Activated CD4-positive, alpha-beta memory T cell treated with anti-CD3 and anti-CD28 coated beads for 36 hours (primary cell): ENCODE results near the gene MED12L. TPM values are rescaled to one million over a fixed set of nuclear protein-coding genes. Genes with fewer than 3 reads are reported as not detected.
"Not testable (repeated sequence)": the region's sequence is repeated elsewhere in the genome, so short reads cannot be mapped to it uniquely, and the experiment has no call there.

Experiments used
- CTCF ChIA-PET: fragments of 350-600 bp; sonication (Branson Sonifier 250); formaldehyde crosslinking; loops from one replicate; lab custom pipeline; 2021; ENCODE audit warnings: antibody characterized with exemption, inconsistent platforms; lab: Charles Lee
- POLR2A ChIA-PET: fragments of 350-600 bp; sonication (Branson Sonifier 250); formaldehyde crosslinking; loops from one replicate; lab custom pipeline; 2021; ENCODE audit warnings: antibody characterized with exemption; lab: Charles Lee
- DNase-seq: peaks from one replicate; pipeline ENCODE4 v3.0.0-alpha.2; 2020
- H3K27ac Mint-ChIP-seq: one replicate; pipeline ENCODE4 v1.8.0; 2021; ENCODE audit warnings: mixed read lengths
- H3K27me3 Mint-ChIP-seq: one replicate; pipeline ENCODE4 v1.8.0; 2021; ENCODE audit warnings: mixed read lengths
- H3K36me3 Mint-ChIP-seq: one replicate; pipeline ENCODE4 v1.8.0; 2021; ENCODE audit warnings: mixed read lengths
- H3K4me1 Mint-ChIP-seq: one replicate; pipeline ENCODE4 v1.8.0; 2021; ENCODE audit warnings: low read depth, mixed read lengths
- H3K4me3 Mint-ChIP-seq: one replicate; pipeline ENCODE4 v1.8.0; 2021; ENCODE audit warnings: mild to moderate bottlenecking, mixed read lengths
- H3K9me3 Mint-ChIP-seq: one replicate; pipeline ENCODE4 v1.8.0; 2021; ENCODE audit warnings: mixed read lengths
- intact Hi-C: fragments of 100-400 bp; cut with micrococcal nuclease; formaldehyde crosslinking; loops from one replicate; pipeline ENCODE4 v1.15.1; 2023
- total RNA-seq, 2 experiments: library from RNA; stranded (reverse); gene quantifications; one replicate each; pipeline ENCODE4 v1.2.3, GENCODE V29; 2021

Gene MED12L
- total RNA-seq, 2 experiments from 2014 or later, result 1.5 TPM

DNA sequence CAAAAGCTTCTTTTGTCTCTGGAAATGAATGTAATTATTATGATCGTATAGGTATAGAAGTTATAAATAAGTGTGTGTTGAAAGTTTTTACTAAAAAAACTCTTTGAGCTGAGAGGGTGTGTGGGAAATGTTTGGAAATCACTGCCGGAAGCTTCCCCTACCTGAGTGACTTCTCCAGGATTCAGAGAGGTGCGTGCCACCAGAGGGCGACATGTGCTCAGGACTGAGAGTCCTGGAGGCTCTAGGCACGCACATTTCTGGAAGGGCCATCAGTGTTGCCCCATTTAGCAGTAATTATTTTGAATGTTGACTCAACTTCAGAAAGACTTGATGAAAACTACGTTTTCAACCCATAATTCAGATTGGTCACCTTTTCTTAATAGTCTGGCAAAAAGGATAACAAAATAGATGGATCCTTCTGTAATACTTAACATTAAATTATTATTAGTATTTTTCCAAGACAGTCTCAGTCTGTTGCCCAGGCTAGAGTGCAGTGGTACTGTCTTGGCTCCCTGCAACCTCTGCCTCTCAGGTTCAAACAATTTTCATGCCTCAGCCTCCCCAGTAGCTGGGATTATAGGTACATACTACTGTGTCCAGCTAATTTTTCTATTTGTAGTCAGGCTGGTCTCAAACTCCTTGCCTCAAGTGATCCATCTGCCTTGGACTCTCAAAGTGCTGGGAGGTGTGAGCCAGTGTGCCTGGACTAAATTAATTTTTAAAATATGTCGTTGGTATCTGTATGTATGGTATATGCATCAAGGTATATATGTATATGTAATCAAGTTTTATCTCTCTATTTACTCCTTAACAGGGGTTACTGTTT lies 83.0 kb downstream of the MED12L start:
- POLR2A ChIA-PET, result interaction anchor here (3.4 kb wide), 1 partner anchor 33 kb away, joined by 17 read pairs; the partner anchor contains the start of gene GPR171
- intact Hi-C loops, result loop anchor here (1.0 to 5.0 kb wide), 6 partner anchors 35 to 749 kb away; partner anchors contain the start of gene GPR171
- peaks cover 2% of the 10 kb centered on the region for H3K27me3 Mint-ChIP-seq
- no peaks in the 10 kb centered on the region for H3K9me3 Mint-ChIP-seq
- peaks cover 42% of the 10 kb centered on the region for H3K4me1 Mint-ChIP-seq
- peak; percentile 89 for DNase-seq
- no peak overlapping the region for H3K27ac Mint-ChIP-seq
- no peaks in the 10 kb centered on the region for H3K36me3 Mint-ChIP-seq
- CTCF ChIA-PET, result interaction anchor here (0.6 to 7.4 kb wide), 52 partner anchors 8 to 1345 kb away, joined by 3 to 157 read pairs (median 6); partner anchors contain the start of genes GPR171 and P2RY14
- no peak overlapping the region for H3K4me3 Mint-ChIP-seq

DNA sequence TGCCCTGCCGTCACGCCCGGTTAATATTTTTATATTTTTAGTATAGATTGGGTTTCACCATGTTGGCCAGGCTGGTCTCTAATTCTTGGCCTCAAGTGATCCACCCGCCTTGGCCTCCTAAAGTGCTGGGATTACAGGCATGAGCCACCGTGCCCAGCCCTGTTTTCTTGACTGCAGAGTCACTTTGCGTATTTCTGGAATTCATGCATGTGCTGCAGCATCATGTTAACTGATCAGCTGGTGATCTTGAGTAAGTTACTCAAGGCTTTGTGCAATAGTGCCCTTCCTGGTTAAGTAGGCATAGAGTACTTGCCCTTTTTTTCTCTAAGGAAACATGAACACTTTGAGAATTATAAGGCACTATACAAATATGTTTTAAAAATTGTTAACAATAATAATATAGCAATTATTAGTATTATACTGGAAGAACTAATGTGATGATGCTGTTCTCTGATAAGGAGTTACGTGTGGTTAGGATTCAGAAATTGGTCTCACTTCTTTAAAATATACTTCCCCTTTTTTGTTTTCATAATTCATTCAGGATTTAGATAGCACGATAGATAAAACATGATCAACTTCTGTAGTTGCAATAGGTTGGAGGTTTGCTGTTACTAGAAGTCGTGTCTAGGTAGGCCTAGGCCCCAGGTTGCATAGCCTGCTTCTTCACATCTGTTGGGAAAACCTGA lies 83.9 kb downstream of the MED12L start:
- no peak for DNase-seq
- ChIA-PET CTCF (interaction anchor here (0.9 to 7.4 kb wide), 21 partner anchors 9 to 670 kb away, joined by 3 to 157 read pairs (median 11); partner anchors contain the start of genes GPR171 and P2RY14), POLR2A (interaction anchor here (0.6 to 3.4 kb wide), 4 partner anchors 20 to 140 kb away, joined by 3 to 17 read pairs (median 4); partner anchors contain the start of gene GPR171)
- Mint-ChIP-seq H3K27me3 (peaks cover 2% of the 10 kb centered on the region), H3K4me3 (no peak overlapping the region), H3K27ac (peak overlapping the region; percentile 48), H3K36me3 (no peaks in the 10 kb centered on the region), H3K9me3 (no peaks in the 10 kb centered on the region), H3K4me1 (peaks cover 47% of the 10 kb centered on the region)
- intact Hi-C loops, result loop anchor here (5.0 kb wide), 2 partner anchors 668 to 748 kb away; no protein-coding TSS in a partner anchor

DNA sequence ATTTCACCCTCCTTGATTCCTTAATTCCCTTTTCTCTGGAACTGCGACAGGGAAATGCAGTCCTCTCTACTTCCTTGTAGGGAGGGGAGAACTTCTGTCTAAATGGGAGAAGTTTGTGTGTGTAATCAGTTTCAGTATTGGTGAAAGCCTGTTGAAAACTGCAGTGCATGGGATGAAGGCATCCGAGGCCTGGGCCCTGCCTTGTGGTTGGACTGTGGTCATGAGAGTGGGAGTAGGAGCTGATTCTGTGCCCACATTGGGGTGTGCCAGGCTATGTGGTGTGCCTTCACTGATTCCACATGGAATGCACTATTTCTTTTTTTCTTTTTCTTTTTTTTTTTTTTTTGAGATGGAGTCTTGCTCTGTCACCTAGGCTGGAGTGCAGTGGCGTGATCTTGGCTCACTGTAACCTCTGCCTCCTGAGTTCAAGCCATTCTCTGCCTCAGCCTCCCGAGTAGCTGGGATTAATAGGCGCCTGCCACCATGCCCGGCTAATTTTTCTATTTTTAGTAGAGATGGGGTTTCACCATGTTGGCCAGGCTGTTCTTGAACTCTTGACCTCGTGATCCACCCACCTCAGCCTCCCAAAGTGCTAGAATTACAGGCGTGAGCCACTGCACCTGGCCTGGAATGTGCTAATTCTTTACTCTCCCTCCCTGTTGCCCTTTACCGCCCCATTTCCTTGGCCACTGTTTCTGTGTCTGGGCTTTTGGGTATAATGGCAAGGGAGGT lies 84.7 kb downstream of the MED12L start:
- peak; percentile 72 for DNase-seq
- CTCF ChIA-PET, result interaction anchor here (1.3 to 7.4 kb wide), 9 partner anchors 17 to 135 kb away, joined by 4 to 157 read pairs (median 24); partner anchors contain the start of genes GPR171 and P2RY14
- not testable (repeated sequence) for H3K27me3 Mint-ChIP-seq, H3K4me3 Mint-ChIP-seq, H3K36me3 Mint-ChIP-seq, H3K9me3 Mint-ChIP-seq
- POLR2A ChIA-PET, result interaction anchor here (0.6 to 3.4 kb wide), 6 partner anchors 19 to 140 kb away, joined by 3 to 17 read pairs (median 4); partner anchors contain the start of gene GPR171
- intact Hi-C loops, result loop anchor here (1.0 to 5.0 kb wide), 3 partner anchors 157 to 747 kb away; no protein-coding TSS in a partner anchor
- Mint-ChIP-seq H3K4me1 (peaks cover 47% of the 10 kb centered on the region), H3K27ac (peak overlapping the region; percentile 79)

DNA sequence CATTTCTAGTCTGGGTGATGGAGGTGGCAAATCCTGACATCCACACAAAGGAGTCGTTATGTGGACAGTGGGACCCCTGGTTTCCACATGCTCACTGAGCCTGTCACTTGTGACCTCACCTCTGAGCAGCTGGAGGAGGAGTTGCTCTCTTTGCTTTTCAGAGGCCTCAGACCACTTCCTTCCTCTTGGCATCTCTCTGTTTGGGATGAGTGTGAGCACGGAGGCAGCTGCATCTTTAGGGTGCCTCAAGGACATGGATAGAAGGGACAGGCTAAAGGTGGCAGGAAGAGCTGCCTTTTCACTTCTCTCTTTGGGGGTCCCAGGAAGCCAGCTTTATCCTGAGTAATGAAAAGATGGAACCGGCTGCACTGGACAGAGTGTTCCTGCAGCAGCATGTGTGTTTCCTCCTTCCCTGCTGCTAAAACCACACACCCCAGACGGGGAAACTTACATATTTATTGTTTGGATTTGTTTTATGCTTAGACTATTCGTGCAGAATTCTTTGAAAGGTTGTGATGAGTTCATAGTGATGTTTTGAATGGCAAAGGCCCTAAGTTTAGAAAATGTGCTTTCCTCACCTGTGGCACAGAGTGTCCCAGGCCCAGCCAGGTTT lies 85.8 kb downstream of the MED12L start:
- H3K36me3 Mint-ChIP-seq, result no peaks in the 10 kb centered on the region
- DNase-seq, result peak; percentile 68
- H3K9me3 Mint-ChIP-seq, result no peaks in the 10 kb centered on the region
- peak overlapping the region; percentile 40 for H3K4me3 Mint-ChIP-seq
- peaks cover 1% of the 10 kb centered on the region for H3K27me3 Mint-ChIP-seq
- intact Hi-C loops, result loop anchor here (1.0 kb wide), 4 partner anchors 12 to 134 kb away; no protein-coding TSS in a partner anchor
- ChIA-PET CTCF (interaction anchor here (0.8 to 7.4 kb wide), 10 partner anchors 15 to 157 kb away, joined by 3 to 157 read pairs (median 6); partner anchors contain the start of genes GPR171, GPR87 and P2RY14), POLR2A (interaction anchor here (0.8 to 1.9 kb wide), 10 partner anchors 16 to 468 kb away, joined by 3 to 9 read pairs (median 4); partner anchors contain the start of genes ERICH6 and GPR171)
- H3K4me1 Mint-ChIP-seq, result peaks cover 47% of the 10 kb centered on the region
- H3K27ac Mint-ChIP-seq, result peak overlapping the region; percentile 79

DNA sequence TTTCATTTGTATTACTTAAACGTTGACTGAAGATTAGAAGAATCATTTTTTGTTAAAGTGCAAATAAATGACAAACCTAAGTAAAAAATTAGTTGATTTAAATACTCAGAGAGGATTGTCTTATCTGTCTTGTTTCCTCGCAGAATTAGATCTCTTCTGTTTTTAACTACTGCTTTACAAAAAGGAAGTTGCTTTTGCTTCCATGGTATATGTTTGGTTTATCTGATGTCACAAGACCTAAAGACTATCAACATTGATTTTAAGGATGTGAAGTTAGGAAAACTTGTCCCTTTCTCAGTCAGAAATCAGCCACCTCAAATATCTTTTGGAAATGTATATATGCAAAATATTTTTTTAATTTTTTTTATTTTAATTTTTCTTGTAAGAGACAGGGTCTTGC lies 88.9 kb downstream of the MED12L start:
- CTCF ChIA-PET, result interaction anchor here (1.0 to 1.6 kb wide), 2 partner anchors 52 to 108 kb away, joined by 3 to 4 read pairs; no protein-coding TSS in a partner anchor
- Mint-ChIP-seq H3K27ac (no peak overlapping the region), H3K36me3 (no peaks in the 10 kb centered on the region), H3K4me3 (no peak overlapping the region), H3K27me3 (no peaks in the 10 kb centered on the region), H3K4me1 (peaks cover 38% of the 10 kb centered on the region), H3K9me3 (no peaks in the 10 kb centered on the region)
- DNase-seq, result no peak
- POLR2A ChIA-PET, result no interaction called here
- intact Hi-C loops, result no loop called here

DNA sequence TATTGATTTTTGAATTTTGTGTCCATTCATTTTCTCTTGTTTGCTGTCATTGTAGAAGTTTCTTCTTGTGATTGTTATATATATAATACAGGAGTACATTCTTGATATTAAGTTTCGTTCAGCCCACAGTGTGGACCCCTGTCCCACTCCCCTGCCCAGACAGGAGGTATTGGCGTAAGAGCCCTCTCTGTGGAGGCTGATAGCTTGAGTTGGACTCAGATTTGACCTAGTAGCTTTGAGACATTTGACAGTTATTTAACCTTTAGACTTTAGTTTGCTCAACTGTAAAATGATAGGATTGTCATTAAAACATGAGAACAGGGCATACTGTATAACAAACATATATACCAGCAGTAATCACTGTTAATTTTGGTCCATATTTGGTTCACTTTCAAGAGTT lies 90.5 kb downstream of the MED12L start:
- Mint-ChIP-seq H3K27ac (no peak overlapping the region), H3K4me1 (peaks cover 25% of the 10 kb centered on the region), H3K27me3 (no peaks in the 10 kb centered on the region), H3K4me3 (no peak overlapping the region), H3K36me3 (no peaks in the 10 kb centered on the region), H3K9me3 (no peaks in the 10 kb centered on the region)
- ChIA-PET POLR2A (no interaction called here), CTCF (interaction anchor here (0.7 to 1.3 kb wide), 2 partner anchors 19 to 1323 kb away, joined by 3 to 7 read pairs; no protein-coding TSS in a partner anchor)
- no peak for DNase-seq
- intact Hi-C loops, result no loop called here

DNA sequence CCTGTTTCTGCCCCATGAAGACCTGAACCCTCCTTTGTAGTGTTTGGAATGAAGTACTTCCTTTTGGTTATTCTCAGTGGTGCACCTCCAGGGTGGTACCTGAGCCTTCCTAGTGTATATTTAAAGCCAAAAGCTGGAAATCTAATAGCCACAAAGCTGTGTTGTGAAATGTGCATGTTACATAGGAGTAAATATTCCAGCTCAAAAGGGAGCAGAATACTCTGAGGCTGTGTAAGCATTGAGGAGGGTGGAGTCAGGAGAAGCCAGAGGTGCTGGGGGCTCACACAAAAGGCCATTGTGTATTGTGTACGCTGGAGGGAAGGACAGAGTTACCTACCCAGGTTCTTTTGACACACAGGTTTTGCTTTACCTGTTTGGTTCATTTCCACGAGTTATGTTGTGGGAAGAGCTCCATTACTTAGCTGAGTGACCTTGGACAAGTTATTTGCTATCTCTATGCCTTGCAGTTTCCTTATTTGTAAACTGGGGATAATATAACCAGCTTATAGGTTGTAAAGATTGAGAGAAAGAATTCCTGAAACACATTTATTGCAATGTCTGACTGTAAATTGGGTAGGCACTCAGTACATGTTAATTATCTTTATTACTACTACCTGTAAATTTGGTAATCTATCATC lies 92.9 kb downstream of the MED12L start:
- no peak overlapping the region for H3K27ac Mint-ChIP-seq
- CTCF ChIA-PET, result interaction anchor here (0.9 to 2.7 kb wide), 2 partner anchors 10 to 108 kb away, joined by 3 to 11 read pairs; no protein-coding TSS in a partner anchor
- H3K27me3 Mint-ChIP-seq, result no peaks in the 10 kb centered on the region
- no peaks in the 10 kb centered on the region for H3K36me3 Mint-ChIP-seq
- intact Hi-C loops, result no loop called here
- DNase-seq, result no peak
- no peaks in the 10 kb centered on the region for H3K9me3 Mint-ChIP-seq
- no peak overlapping the region for H3K4me3 Mint-ChIP-seq
- POLR2A ChIA-PET, result no interaction called here
- H3K4me1 Mint-ChIP-seq, result peaks cover 19% of the 10 kb centered on the region

DNA sequence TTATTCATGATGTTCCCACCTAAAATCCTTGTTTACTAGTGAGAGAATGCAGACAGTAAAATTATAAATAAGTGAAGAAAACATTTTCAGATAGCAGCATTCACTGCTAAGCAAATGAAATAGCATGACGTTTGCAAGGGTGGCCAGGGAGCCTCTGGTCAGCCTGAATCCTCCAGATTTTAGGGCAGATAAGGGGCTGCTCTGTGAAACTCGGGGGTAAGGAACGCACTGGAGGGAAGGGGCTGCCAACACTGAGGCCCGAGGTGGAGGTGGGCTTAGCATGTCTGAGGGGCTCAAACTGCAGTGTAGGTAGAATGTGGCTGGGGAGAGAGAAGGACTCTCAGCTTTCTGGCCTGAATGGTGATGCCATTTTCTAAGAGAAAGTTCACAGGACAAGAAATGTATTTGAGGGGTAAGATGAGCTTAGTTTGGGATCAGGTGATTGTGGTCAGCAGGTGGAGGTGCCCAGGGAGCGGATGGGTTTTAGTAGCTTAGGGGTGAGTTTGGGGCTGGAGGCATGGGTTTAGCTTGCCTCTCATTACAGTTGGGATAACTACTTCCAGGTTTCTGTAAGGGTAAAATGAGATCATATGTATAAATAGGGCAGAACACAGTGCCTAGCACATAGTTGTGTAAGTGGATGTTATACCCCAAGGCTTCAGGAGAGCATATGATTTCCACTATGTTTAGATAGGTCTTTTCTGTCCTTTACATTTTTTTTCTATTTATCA lies 97.0 kb downstream of the MED12L start:
- H3K4me3 Mint-ChIP-seq, result no peak overlapping the region
- CTCF ChIA-PET, result interaction anchor here (0.8 to 2.4 kb wide), 5 partner anchors 14 to 100 kb away, joined by 3 to 9 read pairs (median 3); no protein-coding TSS in a partner anchor

DNA sequence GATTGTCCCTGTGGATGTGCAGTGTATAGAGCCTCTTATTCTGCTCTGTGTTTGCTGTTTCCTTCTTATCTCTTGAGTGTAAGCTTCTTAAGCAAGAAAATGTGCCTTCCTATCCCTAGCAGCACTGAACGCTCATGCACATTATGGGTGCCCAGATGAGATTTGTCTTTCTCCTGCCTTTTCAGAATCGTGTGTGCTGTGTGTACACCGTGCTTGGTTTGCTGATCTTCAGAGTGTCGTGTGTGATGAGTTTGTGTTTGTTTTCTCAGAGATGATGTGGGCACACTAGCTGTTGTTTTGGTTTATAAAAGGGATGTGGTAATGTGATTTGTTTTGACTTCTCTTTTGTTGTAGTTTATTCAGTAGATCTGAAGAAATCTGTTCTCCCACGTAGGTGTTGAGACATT lies 97.8 kb downstream of the MED12L start:
- intact Hi-C loops, result loop anchor here (1.0 kb wide), 1 partner anchor 12 kb away; no protein-coding TSS in a partner anchor
- peak overlapping the region; percentile 64 for H3K4me3 Mint-ChIP-seq
- H3K36me3 Mint-ChIP-seq, result no peaks in the 10 kb centered on the region
- DNase-seq, result no peak
- no peaks in the 10 kb centered on the region for H3K27me3 Mint-ChIP-seq
- H3K27ac Mint-ChIP-seq, result peak overlapping the region; percentile 73
- no peaks in the 10 kb centered on the region for H3K9me3 Mint-ChIP-seq
- CTCF ChIA-PET, result interaction anchor here (0.8 to 2.4 kb wide), 4 partner anchors 15 to 85 kb away, joined by 3 to 9 read pairs (median 3); no protein-coding TSS in a partner anchor
- POLR2A ChIA-PET, result interaction anchor here (0.5 to 1.0 kb wide), 2 partner anchors 23 to 101 kb away, joined by 3 read pairs; no protein-coding TSS in a partner anchor
- H3K4me1 Mint-ChIP-seq, result peaks cover 43% of the 10 kb centered on the region

More for the DNA sequence above, 97.0 kb downstream of the MED12L start:
- H3K4me1 Mint-ChIP-seq, result peaks cover 39% of the 10 kb centered on the region
- H3K9me3 Mint-ChIP-seq, result no peaks in the 10 kb centered on the region
- DNase-seq, result no peak
- intact Hi-C loops, result loop anchor here (1.0 kb wide), 1 partner anchor 11 kb away; no protein-coding TSS in a partner anchor
- no peaks in the 10 kb centered on the region for H3K36me3 Mint-ChIP-seq
- no peaks in the 10 kb centered on the region for H3K27me3 Mint-ChIP-seq
- POLR2A ChIA-PET, result no interaction called here
- H3K27ac Mint-ChIP-seq, result peak overlapping the region; percentile 16
